Measurements from ENCODE around the gene ZCRB1. TPM values are rescaled to one million over a fixed set of nuclear protein-coding genes. Genes with fewer than 3 reads are reported as not detected.

Gene ZCRB1
- total and polyA plus RNA-seq, 3 donors from 2014 or later = 54.6 to 101 (median 65.8) TPM

DNA sequence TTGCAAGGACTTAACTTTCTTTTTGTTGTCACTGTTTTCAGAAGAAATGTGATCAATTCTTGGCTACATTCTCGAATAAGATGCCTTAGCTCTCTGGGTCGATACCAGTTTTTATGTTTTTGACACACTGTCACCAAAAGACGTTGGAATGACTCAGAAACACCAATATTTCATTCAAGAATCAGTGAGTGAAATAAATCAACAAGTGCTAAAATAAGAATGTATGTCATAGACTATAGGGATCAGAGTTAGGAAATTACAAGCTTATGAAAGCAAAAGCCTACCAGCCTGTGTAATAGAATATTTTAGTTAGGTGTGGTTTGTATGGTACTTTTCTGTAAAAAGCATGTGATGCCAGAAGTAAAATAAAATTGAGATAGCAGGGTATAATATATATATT is 17.8 kb upstream of the ZCRB1 start:
- no peak overlapping the region for H3K4me3 ChIP-seq
- no peaks in the 10 kb centered on the region for H3K36me3 ChIP-seq (ENCODE audit: low read depth, missing control alignments)
- TF ChIP-seq, protein P1, sequence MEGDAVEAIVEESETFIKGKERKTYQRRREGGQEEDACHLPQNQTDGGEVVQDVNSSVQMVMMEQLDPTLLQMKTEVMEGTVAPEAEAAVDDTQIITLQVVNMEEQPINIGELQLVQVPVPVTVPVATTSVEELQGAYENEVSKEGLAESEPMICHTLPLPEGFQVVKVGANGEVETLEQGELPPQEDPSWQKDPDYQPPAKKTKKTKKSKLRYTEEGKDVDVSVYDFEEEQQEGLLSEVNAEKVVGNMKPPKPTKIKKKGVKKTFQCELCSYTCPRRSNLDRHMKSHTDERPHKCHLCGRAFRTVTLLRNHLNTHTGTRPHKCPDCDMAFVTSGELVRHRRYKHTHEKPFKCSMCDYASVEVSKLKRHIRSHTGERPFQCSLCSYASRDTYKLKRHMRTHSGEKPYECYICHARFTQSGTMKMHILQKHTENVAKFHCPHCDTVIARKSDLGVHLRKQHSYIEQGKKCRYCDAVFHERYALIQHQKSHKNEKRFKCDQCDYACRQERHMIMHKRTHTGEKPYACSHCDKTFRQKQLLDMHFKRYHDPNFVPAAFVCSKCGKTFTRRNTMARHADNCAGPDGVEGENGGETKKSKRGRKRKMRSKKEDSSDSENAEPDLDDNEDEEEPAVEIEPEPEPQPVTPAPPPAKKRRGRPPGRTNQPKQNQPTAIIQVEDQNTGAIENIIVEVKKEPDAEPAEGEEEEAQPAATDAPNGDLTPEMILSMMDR (IDR thresholded peaks at IDR 0.05) = no peak
- TF ChIP-seq POLR2A (IDR thresholded peaks at IDR 0.05) = no peak
- intact Hi-C loops (cut with DNase I; ENCODE audit: low total_unique reads) = no loop called here
- no peaks in the 10 kb centered on the region for H3K27me3 ChIP-seq
- WGBS, 2 donors = 88 to 89% methylated on average over 3 of the region's 3 CpGs
- no peak overlapping the region for H3K27ac ChIP-seq
- no peaks in the 10 kb centered on the region for H3K9me3 ChIP-seq
- no peak for DNase-seq
- H3K4me1 ChIP-seq = no peaks in the 10 kb centered on the region

DNA sequence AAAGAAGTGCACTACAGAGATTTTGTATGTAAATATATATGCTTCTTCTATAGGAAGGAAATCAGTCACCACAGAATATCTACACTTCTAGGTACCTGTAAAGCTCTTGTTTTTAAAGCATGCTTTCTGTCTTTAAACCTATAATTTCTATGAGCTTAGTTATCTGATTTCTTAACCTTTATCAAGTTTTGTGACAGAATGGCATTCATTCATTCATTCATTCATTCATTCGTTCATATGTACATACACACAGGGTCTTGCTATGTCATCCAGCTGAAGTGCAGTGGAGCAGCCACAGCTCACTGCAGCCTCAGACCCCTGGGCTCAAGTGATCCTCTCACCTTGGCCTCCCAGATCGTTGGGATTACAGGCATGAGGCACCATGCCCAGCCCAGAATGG is 16.1 kb upstream of the ZCRB1 start:
- DNase-seq = no peak
- TF ChIP-seq, protein P1 (IDR thresholded peaks at IDR 0.05) = no peak
- TF ChIP-seq POLR2A (IDR thresholded peaks at IDR 0.05) = no peak
- Histone ChIP-seq H3K4me1 (no peaks in the 10 kb centered on the region), H3K36me3 (ENCODE audit: low read depth, missing control alignments) (no peaks in the 10 kb centered on the region), H3K9me3 (no peaks in the 10 kb centered on the region), H3K27ac (no peak overlapping the region), H3K27me3 (no peaks in the 10 kb centered on the region), H3K4me3 (no peak overlapping the region)
- intact Hi-C loops (cut with DNase I; ENCODE audit: low total_unique reads) = no loop called here
- 84 to 86% methylated on average over 2 of the region's 2 CpGs for WGBS, 2 donors

GRCh38 chr12:42338280-42338679 is 12.4 kb upstream of the ZCRB1 start:
- 96 to 98% methylated on average over 2 of the region's 2 CpGs for WGBS, 2 donors
- TF ChIP-seq POLR2A (IDR thresholded peaks at IDR 0.05) = no peak
- TF ChIP-seq, protein P1 (IDR thresholded peaks at IDR 0.05) = no peak
- Histone ChIP-seq H3K4me3 (no peak overlapping the region), H3K9me3 (no peaks in the 10 kb centered on the region), H3K27ac (no peak overlapping the region), H3K4me1 (no peaks in the 10 kb centered on the region), H3K36me3 (ENCODE audit: low read depth, missing control alignments) (no peaks in the 10 kb centered on the region), H3K27me3 (no peaks in the 10 kb centered on the region)
- no peak for DNase-seq
- intact Hi-C loops (cut with DNase I; ENCODE audit: low total_unique reads) = no loop called here

DNA sequence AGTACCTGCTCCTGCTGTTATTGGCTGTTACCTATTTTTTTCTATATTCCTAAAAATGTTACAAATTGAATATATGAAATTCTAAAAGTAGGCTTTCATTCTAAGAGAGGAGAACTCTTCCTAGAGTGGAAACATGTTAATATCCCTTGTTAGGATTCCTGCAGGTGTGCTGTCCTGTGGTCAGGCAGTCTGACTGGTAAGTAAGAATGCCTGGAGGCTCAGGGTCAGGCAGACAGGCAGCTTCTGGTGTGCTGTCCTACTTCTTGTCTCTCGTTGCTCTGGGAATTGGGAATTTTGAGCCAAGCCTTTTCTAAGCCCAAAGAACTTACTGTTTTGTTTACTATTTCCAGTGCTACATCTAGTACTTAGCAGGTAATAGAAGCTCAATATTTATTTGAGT is 10.4 kb upstream of the ZCRB1 start:
- H3K4me3 ChIP-seq = no peak overlapping the region
- H3K27me3 ChIP-seq = no peaks in the 10 kb centered on the region
- H3K27ac ChIP-seq = no peak overlapping the region
- peaks cover 5% of the 10 kb centered on the region for H3K4me1 ChIP-seq
- H3K36me3 ChIP-seq (ENCODE audit: low read depth, missing control alignments) = no peaks in the 10 kb centered on the region
- no peaks in the 10 kb centered on the region for H3K9me3 ChIP-seq
- DNase-seq = no peak
- intact Hi-C loops (cut with DNase I; ENCODE audit: low total_unique reads) = no loop called here
- TF ChIP-seq, protein P1 (IDR thresholded peaks at IDR 0.05) = no peak
- no peak for TF ChIP-seq POLR2A (IDR thresholded peaks at IDR 0.05)
- WGBS, 2 donors = 29 to 30% methylated on average over 1 of the region's 1 CpG
